Measurements from ENCODE around the gene GNGT2. TPM values are rescaled to one million over a fixed set of nuclear protein-coding genes. Genes with fewer than 3 reads are reported as not detected.

Gene GNGT2
- polyA plus RNA-seq, 1 of the 3 experiments (the other 2 are of a cell fraction): 11.0 TPM

- ChIA-PET CTCF (interaction anchor here (1.0 to 1.9 kb wide), 10 partner anchors 9 to 177 kb away, joined by 3 to 10 read pairs (median 4); no protein-coding TSS in a partner anchor), POLR2A (no interaction called here)
- no peak for TF ChIP-seq FOXJ3 (CRISPR knock-in tag; IDR thresholded peaks at IDR 0.05)
- TF ChIP-seq TEAD4 (IDR thresholded peaks at IDR 0.05; ENCODE audit: borderline replicate concordance, insufficient read depth): no peak
- TF ChIP-seq YY1 (IDR thresholded peaks at IDR 0.05; ENCODE audit: low read depth): no peak
- TF ChIP-seq FOXM1 (IDR thresholded peaks at IDR 0.05; ENCODE audit: low read depth): no peak
- TF ChIP-seq ZBTB33 (IDR thresholded peaks at IDR 0.05; ENCODE audit: borderline replicate concordance, low read depth): no peak
- TF ChIP-seq REST (IDR thresholded peaks at IDR 0.05; ENCODE audit: low read depth, low read length): no peak
- no peak for TF ChIP-seq RAD21 (IDR thresholded peaks at IDR 0.05; ENCODE audit: low read length)
- TF ChIP-seq SMC3 (IDR thresholded peaks at IDR 0.05; ENCODE audit: low read depth, low read length): no peak
- no peak for TF ChIP-seq GABPA (IDR thresholded peaks at IDR 0.05; ENCODE audit: low read depth)
- TF ChIP-seq NFIC (IDR thresholded peaks at IDR 0.05; ENCODE audit: borderline replicate concordance): no peak
- no peak for TF ChIP-seq TAF1 (IDR thresholded peaks at IDR 0.05; ENCODE audit: borderline replicate concordance, low read depth, low read length)
- TF ChIP-seq USF2 (IDR thresholded peaks at IDR 0.05; ENCODE audit: borderline replicate concordance, low read depth, low read length): no peak
- no peak for TF ChIP-seq IRF3 (IDR thresholded peaks at IDR 0.05; ENCODE audit: low read depth, low read length)
- TF ChIP-seq CHD2 (IDR thresholded peaks at IDR 0.05; ENCODE audit: low read length, partially characterized antibody): no peak
- TF ChIP-seq TCF12 (IDR thresholded peaks at IDR 0.05): no peak
- H3K4me2 ChIP-seq: peak overlapping the region; percentile 35; the same call in 1 of the 2 replicates
- H2AFZ ChIP-seq (ENCODE audit: low read depth): no peak overlapping the region
- no peaks in the 10 kb centered on the region for H3K36me3 ChIP-seq (replicated peaks in 1 of 2; ENCODE audit: control insufficient read depth in 1 of 2, insufficient read depth in 2 of 2, low read length in 1 of 2)
- H3K4me1 ChIP-seq (ENCODE audit: control insufficient read depth in 1 of 2, insufficient read depth in 2 of 2, low read depth in 1 of 2, low read length in 1 of 2): no peaks in the 10 kb centered on the region
- H3K27me3 ChIP-seq (ENCODE audit: insufficient read depth): peaks cover 43% of the 10 kb centered on the region
- peaks cover 3% of the 10 kb centered on the region for H3F3A ChIP-seq (replicated peaks; ENCODE audit: insufficient read depth)
- no peaks in the 10 kb centered on the region for H3K9me2 ChIP-seq
- no peaks in the 10 kb centered on the region for H3K9me3 ChIP-seq
- H4K20me1 ChIP-seq (ENCODE audit: insufficient read depth): no peaks in the 10 kb centered on the region
- 18% methylated on average over 9 of the region's 9 CpGs for WGBS (ENCODE audit: low lambda C conversion rate)
- H3K27ac ChIP-seq (ENCODE audit: low read depth in 2 of 2, low read length in 1 of 2): no peak overlapping the region
- peak overlapping the region in 1 of 2 experiments; percentile 44; a peak in 2 of 4 replicates for H3K4me3 ChIP-seq (ENCODE audit: low read depth in 2 of 2, low read length in 1 of 2)
- no peak overlapping the region for H3K9ac ChIP-seq
- DNase-seq: no peak
- H3K79me2 ChIP-seq (ENCODE audit: insufficient read depth): no peaks in the 10 kb centered on the region
These were observed 12.8 kb upstream of the GNGT2 start for GRCh38 chr17:49223168-49223516.

Data from SK-N-SH (cell line).